Endometrial microvascular endothelial cells (primary cell): Measurements from ENCODE around the gene ARMC9. TPM values are rescaled to one million over a fixed set of nuclear protein-coding genes. Genes with fewer than 3 reads are reported as not detected.

ENCODE experiments used
- in situ Hi-C: cut with HindIII; loops from 2 replicates; pipeline ENCODE4 v1.10.0; 2017; ENCODE audit warnings: low sequenced_read_pairs, low pct_unique_long_range_greater_than_20kb; ENCODE audit errors: inconsistent ontology term
- total RNA-seq: library from RNA; depleted of rRNA; stranded (reverse); fragments of >200 nt; gene quantifications from one replicate; pipeline ENCODE4 v1.2.3, GENCODE V29; 2015; ENCODE audit errors: inconsistent ontology term

Gene ARMC9
- total RNA-seq, 1 donor from 2014 or later, result 76.7 TPM

- in situ Hi-C loops, result no loop called here
Observed at GRCh38 chr2:231397011-231397927, 198.8 kb downstream of the ARMC9 start.

GRCh38 chr2:231397928-231398294 is 199.5 kb downstream of the ARMC9 start:
- in situ Hi-C loops, result no loop called here

GRCh38 chr2:231398585-231398984 is 200.2 kb downstream of the ARMC9 start:
- in situ Hi-C loops, result no loop called here

GRCh38 chr2:231399046-231399852 is 200.8 kb downstream of the ARMC9 start:
- in situ Hi-C loops, result no loop called here

- in situ Hi-C loops, result loop anchor here (25.0 kb wide), 1 partner anchor 163 kb away; no protein-coding TSS in a partner anchor
Observed at GRCh38 chr2:231399853-231400680, 201.6 kb downstream of the ARMC9 start.

GRCh38 chr2:231400681-231401080 is 202.2 kb downstream of the ARMC9 start:
- in situ Hi-C loops, result loop anchor here (25.0 kb wide), 1 partner anchor 163 kb away; no protein-coding TSS in a partner anchor

- in situ Hi-C loops, result loop anchor here (25.0 kb wide), 1 partner anchor 164 kb away; no protein-coding TSS in a partner anchor
Observed at GRCh38 chr2:231401101-231401500, 202.7 kb downstream of the ARMC9 start.

GRCh38 chr2:231403421-231404182 is 205.2 kb downstream of the ARMC9 start:
- in situ Hi-C loops, result loop anchor here (25.0 kb wide), 1 partner anchor 166 kb away; no protein-coding TSS in a partner anchor

- in situ Hi-C loops, result loop anchor here (25.0 kb wide), 1 partner anchor 167 kb away; no protein-coding TSS in a partner anchor
Observed at GRCh38 chr2:231404183-231404578, 205.8 kb downstream of the ARMC9 start.

GRCh38 chr2:231405601-231406367 is 207.4 kb downstream of the ARMC9 start:
- in situ Hi-C loops, result loop anchor here (25.0 kb wide), 1 partner anchor 168 kb away; no protein-coding TSS in a partner anchor

- in situ Hi-C loops, result loop anchor here (25.0 kb wide), 1 partner anchor 170 kb away; no protein-coding TSS in a partner anchor
Observed at GRCh38 chr2:231407686-231408085, 209.3 kb downstream of the ARMC9 start.

GRCh38 chr2:231408304-231408703 is 209.9 kb downstream of the ARMC9 start:
- in situ Hi-C loops, result loop anchor here (25.0 kb wide), 1 partner anchor 171 kb away; no protein-coding TSS in a partner anchor

- in situ Hi-C loops, result loop anchor here (25.0 kb wide), 1 partner anchor 172 kb away; no protein-coding TSS in a partner anchor
Observed at GRCh38 chr2:231409776-231410175, 211.3 kb downstream of the ARMC9 start.

GRCh38 chr2:231410293-231411004 is 212.0 kb downstream of the ARMC9 start:
- in situ Hi-C loops, result loop anchor here (25.0 kb wide), 1 partner anchor 173 kb away; no protein-coding TSS in a partner anchor

- in situ Hi-C loops, result loop anchor here (25.0 kb wide), 1 partner anchor 174 kb away; no protein-coding TSS in a partner anchor
Observed at GRCh38 chr2:231411237-231411636, 212.8 kb downstream of the ARMC9 start.
